PFSK-1 (cell line): ENCODE results near the gene MYL7. TPM values are rescaled to one million over a fixed set of nuclear protein-coding genes. Genes with fewer than 3 reads are reported as not detected.

ENCODE experiments used
- FOXP2 ChIP-seq: optimal IDR thresholded peaks from 2 replicates; pipeline ENCODE3; 2011; ENCODE audit warnings: borderline replicate concordance, control low read depth, inconsistent platforms; ENCODE audit not compliant: insufficient read depth; ENCODE audit errors: extremely low read length, extremely low read depth
- POLR2AphosphoS5 ChIP-seq: IDR thresholded peaks from 2 replicates; pipeline ENCODE4 v1.6.1; 2012; ENCODE audit warnings: low read depth, mild to moderate bottlenecking, control low read depth, low read length, moderate library complexity
- REST ChIP-seq, 2 experiments: IDR thresholded peaks; 2 replicates each; pipeline versions ENCODE4 v1.6.1 to v1.8.0; 2011 to 2012; ENCODE audit warnings: low read depth in 2 of 2, low read length in 2 of 2, control low read depth in 1 of 2, inconsistent platforms in 1 of 2, mild to moderate bottlenecking in 1 of 2, moderate library complexity in 1 of 2; ENCODE audit not compliant: insufficient read depth in 1 of 2
- SIN3A ChIP-seq: IDR thresholded peaks from 2 replicates; pipeline ENCODE4 v1.6.1; 2012; ENCODE audit warnings: mild to moderate bottlenecking, low read length, moderate library complexity, borderline replicate concordance; ENCODE audit not compliant: insufficient read depth
- TAF1 ChIP-seq: IDR thresholded peaks from 2 replicates; pipeline ENCODE4 v1.6.1; 2012; ENCODE audit warnings: low read length, control low read depth, borderline replicate concordance; ENCODE audit not compliant: insufficient read depth
- polyA plus RNA-seq: library from polyadenylated mRNA; unstranded; fragments of >200 nt; gene quantifications from one replicate; pipeline ENCODE4 v1.2.1, GENCODE V29; 2012; ENCODE audit warnings: low read depth, missing spikeins; ENCODE audit not compliant: insufficient read length

The MYL7 gene
- not detected for polyA plus RNA-seq

GRCh38 chr7:44141221-44141850 is at the start of gene MYL7:
Gene MYL7 (minus strand): TSS chr7:44141332. CDS start chr7:44141305, 27 bp downstream.
- TF ChIP-seq POLR2AphosphoS5, result no peak
- no peak for TF ChIP-seq FOXP2

- no peak for TF ChIP-seq SIN3A
- TF ChIP-seq FOXP2, result no peak
- TF ChIP-seq POLR2AphosphoS5, result no peak
- no peak for TF ChIP-seq TAF1
- no peak for TF ChIP-seq REST (IDR thresholded peaks at IDR 0.05; ENCODE audit: insufficient read depth in 1 of 2, low read depth in 2 of 2, low read length in 2 of 2)
Observed at GRCh38 chr7:44189993-44190872, 49.1 kb upstream of the MYL7 start.

- TF ChIP-seq FOXP2 (no peak), POLR2AphosphoS5 (no peak), TAF1 (no peak), REST (IDR thresholded peaks at IDR 0.05; ENCODE audit: insufficient read depth in 1 of 2, low read depth in 2 of 2, low read length in 2 of 2) (no peak), SIN3A (no peak)
Observed at GRCh38 chr7:44189286-44189992, 48.3 kb upstream of the MYL7 start, which contains the start of gene GCK. Gene GCK (minus strand): TSS chr7:44189439. CDS start chr7:44188953, 486 bp downstream.

GRCh38 chr7:44188480-44189225 is 47.5 kb upstream of the MYL7 start:
- TF ChIP-seq TAF1, result no peak
- no peak for TF ChIP-seq SIN3A
- TF ChIP-seq POLR2AphosphoS5, result no peak
- no peak for TF ChIP-seq REST (IDR thresholded peaks at IDR 0.05; ENCODE audit: insufficient read depth in 1 of 2, low read depth in 2 of 2, low read length in 2 of 2)
